CD4-positive, alpha-beta T cell treated with Interleukin-6 for 4 hours (primary cell): ENCODE results near the gene RAI14.
A peak's percentile ranks its signal among the peaks of the same experiment; 100 is the strongest.

ENCODE experiments used
- DNase-seq: peaks from one replicate; pipeline ENCODE4 v3.0.0-alpha.2; 2020; ENCODE audit warnings: mixed read lengths

Gene RAI14

DNA sequence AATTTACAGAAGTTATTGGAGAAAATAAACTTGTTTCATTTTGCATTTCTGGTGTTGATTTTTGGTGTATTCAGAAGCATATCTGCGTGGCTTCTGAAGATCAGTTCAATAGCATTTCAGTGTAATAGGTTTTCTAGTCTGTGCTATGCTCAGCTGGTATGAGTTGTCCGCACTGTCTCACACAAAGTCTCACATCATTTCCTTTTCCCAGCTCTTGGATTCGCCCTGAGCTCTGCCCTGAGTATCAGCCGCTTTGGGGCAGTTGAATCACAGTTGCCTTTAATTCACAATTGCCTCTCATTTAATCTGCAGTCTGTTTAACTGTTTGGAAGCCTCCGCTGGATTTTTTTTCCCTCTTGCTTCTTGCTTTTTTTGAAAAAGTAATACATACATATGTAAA lies 176.4 kb downstream of the RAI14 start:
- no peak for DNase-seq

DNA sequence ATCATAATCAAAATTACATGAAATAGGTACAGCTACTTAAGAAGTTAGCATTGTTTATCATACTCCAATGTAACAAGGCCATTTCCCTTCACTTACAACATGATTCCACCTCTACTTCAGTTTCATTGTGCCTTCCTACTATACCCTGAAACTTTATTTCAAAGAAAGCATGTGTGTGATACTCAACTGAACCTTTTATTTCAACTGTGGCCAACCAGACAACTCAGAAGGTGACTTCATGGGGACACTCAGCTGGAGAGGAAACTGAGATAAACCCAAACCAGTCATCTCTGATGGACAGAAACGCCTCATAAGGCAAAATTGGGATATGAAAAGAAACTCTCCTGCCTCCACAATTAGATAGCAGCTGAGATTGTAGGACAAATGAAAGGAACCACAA lies 177.0 kb downstream of the RAI14 start:
- no peak for DNase-seq

DNA sequence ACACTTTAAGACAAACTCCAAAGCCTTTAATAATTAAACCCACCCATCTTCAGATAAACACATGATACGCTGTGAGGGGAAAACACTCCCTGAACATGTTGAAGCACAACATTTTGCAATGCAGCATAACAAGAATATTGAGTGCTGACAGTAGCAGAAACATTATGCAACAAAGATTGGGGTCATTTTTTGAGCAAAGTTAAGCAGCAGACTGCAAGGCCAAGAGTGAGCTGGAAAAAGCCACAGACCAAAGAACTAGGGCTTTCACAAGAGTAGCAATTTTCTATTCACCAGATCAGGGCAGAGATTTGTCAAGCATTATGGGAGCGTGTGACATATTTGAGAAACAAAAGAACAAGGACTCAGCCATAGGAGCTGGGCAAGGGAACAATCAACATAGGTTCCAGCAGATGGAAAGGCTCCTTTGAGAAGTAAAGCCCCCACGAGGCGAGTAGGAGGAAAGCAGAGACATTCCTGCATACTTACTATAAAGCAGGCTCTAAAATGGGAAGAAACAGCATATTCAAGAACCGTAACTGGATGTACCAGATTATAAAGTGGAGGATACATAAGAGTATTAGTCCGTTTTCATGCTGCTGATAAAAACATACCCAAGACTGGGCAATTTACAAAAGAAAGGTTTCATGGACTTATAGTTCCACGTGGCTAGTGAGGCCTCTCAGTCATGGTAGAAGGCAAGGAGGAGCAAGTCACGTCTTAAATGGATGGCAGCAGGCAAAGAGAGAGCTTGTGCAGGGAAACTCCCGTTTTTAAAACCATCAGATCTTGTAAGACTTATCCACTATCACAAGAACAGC lies 178.1 kb downstream of the RAI14 start:
- no peak for DNase-seq

DNA sequence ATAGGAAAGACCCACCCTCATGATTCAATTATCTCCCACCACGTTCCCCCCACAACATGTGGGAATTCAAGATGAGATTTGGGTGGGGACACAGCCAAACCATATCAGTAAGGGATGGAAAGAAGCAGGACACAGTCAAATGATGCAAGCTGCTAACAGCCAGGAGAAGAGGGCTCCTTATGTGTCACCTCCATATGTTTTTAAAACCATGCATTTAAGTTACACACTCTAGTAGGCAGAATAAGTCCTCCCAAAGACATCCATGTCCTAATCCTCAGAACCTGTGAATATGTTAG lies 178.6 kb downstream of the RAI14 start:
- no peak for DNase-seq

DNA sequence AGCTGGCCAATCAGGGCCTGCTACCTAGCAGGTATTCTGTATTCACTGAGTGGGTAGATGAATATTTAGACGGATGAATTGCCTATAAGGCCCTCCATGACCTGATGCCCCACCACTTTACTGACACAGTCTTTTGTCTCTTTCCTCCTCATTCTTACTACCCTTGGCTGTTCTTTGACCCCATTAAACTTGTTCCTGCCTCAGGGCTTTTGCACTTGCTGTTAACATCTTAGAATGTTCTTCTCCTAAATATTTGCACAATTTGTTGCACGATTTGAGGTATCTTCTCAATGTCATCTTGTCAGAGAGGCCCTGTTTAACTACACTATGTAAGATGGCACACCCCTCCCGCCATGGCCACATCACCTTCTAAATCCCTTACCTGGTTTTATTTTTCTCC lies 179.5 kb downstream of the RAI14 start:
- no peak for DNase-seq

DNA sequence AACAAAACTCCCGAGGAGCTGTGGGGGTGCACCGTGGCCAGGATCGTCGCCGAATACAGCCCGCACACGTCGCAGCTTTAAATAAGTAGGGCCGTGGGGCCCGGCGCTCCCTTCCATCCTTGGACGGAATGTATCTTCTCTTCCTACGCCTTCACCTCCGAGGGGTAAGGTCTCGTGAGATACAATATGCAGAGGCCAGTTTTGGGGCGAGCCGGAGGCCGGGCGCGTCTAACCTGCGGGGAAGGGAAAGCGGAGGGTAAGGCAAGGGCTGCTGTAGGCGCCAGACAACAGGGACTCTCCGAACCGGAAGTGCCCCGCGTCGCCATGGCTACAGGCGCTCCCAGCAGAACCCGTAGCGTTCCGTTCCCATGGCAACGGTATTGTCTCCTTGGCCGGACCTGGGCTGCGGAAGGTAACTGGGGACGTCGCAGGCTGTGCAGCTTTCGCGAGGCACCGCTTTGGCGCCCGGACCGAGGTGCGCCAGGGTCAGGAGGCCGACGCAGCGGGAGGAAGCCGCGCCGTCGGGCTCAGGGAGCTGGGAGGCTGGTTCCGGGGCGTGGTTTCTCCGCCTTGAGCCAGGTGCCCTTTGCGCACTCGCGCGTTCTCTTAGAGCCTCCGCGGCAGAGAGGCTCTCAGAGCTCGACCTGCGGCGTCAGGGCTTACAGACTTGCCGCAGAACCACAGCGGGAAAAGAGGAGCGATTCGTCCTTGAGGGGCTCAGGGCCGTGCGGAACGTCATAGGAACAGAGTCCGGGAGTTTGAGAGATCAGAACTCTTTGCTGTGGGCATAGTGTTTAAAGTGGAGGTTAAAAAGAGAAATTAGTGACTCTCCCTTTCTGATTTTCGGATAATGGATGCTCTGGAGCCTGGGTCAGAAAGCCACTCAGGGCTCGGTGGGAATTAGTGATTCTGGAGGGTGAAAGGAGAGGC lies 182.9 kb downstream of the RAI14 start, which contains the start of gene TTC23L:
TTC23L (plus strand) TSS at position 380 of the 930 bp plus-strand sequence. CDS start 1,508 bp downstream, outside the sequence.
- peak; percentile 93 for DNase-seq

DNA sequence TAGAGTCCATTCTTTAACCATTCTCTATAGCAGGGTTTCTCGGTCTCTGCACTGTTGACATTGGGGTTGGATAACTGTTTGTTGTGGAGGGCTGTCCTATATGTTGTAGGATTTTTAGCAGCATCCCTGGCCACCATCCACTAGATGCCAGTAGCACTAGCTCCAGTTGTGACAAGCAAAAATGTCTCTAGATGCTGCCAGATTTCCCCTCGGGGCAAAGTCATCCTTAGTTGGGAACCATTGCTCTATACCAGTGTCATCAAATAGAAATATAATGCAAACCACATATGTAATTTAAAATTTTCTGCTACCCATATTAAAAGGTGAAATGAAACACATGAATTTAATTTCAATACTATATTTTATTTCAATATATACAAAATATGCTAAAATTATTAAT lies 185.7 kb downstream of the RAI14 start:
- DNase-seq: no peak

DNA sequence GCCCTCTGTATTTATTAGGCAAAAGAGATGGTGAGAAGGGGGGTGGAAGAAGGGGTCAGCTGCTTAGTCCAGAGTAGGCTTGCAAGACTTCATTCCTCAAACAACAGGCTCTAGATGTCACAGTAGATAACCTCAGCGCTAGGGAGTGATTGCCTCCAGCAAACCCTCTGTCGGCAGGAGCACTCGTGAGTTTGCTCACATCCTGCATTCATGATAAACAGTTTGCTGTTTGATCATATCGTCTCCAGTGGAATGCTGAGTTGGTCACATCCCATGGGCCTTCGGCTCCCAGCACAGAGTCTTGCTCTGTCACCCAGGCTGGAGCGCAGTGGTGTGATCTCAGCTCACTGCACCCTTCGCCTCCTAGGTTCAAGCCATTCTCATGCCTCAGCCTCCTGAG lies 186.4 kb downstream of the RAI14 start:
- no peak for DNase-seq

DNA sequence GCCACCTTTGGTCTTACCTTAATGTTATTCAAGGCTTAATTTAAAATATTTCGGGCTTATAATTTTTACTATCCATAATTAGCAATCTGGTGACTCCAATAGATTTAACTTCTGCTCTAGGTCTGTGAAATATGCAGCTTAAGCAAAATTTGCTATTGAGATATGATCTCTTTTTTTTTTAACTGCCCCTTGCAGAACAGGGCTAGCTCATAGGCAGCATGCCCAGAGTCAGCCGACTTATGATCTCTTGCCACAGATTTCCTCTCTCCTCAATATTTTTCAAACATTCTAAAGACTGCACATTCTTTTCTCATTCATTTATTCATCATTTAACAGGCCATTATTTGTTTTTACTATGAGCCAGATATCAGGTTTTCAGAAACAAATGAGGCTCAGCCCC lies 187.4 kb downstream of the RAI14 start:
- no peak for DNase-seq

DNA sequence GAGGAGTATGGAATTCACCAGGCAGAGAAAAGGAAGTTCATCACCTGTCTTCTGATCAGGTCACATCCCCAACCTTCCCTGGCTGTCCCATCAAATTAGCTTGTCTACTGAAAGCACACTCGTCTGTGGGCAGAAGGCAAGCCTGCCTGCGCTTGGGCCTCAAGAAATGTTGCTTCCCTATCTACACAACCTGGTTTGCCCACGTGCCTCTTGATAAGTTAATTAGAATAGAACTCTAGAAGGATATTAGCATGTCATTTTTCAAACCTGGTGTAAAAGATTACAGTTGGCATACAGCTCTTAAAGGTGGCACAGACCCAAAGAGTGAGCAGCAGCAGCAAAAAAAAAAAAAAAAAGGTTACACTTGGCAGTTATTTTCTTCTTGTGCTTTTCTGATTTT lies 188.0 kb downstream of the RAI14 start:
- DNase-seq: no peak

DNA sequence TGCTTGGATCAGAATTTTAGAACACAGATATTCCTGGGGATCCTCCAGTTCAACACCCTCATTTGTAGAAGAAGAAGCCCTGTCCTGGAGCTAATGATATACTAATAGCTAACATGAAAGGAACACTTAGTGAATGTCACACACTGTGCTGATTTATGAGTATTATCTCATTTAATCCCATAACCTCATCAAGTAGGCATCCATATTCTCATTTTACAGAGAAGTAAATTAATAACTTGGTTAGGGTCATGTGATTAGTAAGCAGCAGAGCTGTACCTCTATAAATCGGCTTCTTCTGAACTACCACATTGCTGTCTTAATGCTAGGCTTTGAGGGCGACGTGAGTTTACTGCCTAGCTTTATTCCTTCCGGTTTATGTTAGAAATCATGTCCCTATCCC lies 188.9 kb downstream of the RAI14 start:
- no peak for DNase-seq

DNA sequence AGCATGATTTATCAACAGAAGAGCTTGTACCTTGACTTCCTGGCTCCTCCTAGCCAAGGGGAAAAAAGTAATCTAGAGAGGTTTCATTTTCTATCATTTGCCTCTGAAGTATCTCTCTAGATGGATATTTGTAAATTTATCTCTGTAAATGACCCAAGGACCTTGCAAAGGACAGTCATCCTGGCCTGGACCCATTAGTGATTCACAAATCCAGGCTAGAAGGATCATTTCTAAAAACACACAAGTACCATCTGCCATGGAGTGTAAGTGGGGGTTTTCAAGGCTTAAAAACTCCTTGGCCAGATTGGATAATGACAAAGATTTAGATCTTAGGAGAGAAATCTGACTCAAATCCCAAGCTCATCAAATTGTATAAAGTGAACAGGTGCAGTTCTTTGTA lies 190.9 kb downstream of the RAI14 start:
- DNase-seq: no peak

DNA sequence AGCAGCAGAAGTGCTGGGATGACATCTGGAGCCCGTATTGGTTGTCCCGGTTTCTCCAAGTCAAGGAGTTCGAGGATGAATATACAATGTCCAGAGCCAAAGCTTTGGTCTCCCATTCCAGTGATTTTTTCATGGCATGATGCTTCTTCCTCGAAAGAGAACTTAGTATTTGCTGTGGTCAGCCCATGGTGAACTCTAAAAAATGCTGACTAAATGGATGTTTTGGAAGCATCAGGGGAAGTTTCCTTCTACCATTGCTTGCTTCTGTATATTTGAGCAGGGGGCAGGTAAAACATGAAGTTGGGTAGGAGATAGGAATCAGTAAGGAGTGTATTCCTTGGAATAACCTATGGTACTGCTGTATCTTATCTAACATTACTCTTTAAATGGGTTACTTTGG lies 191.4 kb downstream of the RAI14 start:
- DNase-seq: no peak

DNA sequence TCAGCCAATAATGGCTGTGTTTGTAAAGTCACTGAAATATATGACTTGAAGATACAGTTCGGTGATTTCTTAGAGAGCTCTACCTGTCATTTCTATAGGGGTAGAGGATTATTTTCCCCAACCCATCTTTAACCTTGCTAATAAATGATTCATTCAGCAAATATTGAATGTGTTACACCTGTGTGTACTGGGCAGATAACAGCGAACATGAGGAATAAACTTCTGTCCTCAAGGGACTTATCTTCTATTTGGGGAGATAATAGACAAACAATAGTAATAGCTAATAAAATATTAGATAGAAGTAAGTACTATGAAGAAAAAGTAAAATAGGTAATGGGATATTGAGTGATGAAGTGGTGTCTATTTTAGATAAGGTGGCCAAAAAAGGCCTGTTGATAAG lies 192.1 kb downstream of the RAI14 start:
- DNase-seq: no peak

DNA sequence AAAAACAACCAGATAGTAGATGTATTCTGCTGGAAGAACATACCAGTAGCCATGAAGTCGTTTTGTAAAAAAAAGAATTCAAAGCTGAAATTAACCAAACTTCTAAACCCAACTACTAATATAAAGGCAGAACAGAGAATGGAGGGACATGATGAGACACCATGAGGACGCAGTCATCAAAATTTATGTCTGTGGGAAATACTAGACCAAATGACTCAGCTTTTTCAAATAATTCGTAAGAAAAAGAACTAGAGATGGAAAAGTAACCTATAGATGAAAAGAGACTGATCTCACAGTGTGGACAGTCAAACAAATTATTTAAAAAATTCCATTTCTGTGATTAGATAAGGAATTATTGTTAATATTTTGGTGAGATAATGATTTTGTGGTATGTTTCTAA lies 193.1 kb downstream of the RAI14 start:
- DNase-seq: no peak

DNA sequence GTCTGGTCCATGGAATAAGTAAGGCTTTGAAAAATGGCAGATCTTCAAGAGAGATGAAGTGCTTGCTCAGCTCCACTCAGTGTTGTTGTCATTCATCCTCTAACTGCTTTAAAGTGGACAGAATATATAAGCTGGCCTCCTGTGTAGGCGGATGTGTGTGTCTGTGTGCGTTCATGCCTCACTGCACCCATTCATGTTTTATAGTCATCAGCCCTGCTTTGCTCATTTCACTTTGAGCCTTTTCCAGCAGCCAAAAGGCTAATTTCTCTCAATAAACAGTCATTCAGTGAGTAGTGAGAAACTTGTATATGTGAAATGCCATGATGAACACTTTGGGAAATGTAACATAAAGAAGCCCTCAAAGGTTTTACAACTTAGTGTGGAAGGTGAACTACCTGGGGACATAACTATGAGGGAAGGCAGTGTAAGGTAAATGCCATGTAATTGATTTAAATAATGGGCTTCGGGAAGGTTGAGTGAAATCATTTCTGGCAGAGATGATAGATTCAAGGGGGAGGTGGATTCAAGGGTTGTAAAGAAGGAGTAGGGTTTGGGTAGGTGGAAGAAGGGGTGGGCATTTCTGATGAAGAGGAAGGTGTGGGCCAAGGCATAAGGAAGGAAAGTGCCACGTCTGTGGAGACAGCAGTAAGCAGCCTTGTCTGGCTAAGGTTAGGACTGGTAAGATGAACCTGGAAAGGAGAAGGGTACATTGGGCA lies 198.5 kb downstream of the RAI14 start:
- DNase-seq: no peak

DNA sequence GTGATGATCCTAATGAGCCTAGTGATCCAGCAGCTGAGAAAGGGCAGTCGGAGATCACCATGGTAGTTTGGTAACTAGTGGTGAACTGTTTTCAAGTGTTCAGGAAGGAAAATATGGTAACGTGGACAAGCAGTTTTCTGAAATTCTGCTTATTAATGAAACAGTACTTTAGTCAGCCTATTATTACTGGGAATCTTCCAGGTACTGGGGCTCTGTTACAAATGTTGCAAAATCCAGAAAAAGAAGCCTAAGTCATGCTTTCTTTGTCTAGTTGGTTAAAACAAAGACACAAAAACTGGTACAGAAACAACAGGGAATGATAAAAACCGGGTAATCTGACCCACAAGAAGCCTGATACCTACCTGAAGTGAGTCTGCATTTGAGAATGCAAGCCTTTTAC lies 201.0 kb downstream of the RAI14 start:
- DNase-seq: no peak

DNA sequence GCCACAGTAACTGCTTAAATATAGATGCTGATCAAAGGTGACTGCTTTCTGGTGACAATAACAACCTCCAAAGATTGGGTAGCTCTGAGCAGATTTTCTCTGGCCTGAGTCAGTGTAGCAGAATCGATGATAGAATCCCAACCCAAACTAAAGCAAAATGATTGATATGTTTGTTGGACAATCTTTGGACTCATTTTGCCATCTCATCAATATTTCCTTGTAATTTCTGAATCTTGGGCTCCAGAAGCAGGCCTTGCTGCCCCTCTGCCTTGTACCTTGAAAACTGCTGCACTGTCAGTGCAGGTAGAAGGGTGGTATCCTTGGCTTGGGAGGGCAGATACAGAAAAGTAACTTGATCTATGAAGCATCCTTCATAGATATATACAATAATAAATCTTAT lies 201.8 kb downstream of the RAI14 start:
- DNase-seq: no peak

DNA sequence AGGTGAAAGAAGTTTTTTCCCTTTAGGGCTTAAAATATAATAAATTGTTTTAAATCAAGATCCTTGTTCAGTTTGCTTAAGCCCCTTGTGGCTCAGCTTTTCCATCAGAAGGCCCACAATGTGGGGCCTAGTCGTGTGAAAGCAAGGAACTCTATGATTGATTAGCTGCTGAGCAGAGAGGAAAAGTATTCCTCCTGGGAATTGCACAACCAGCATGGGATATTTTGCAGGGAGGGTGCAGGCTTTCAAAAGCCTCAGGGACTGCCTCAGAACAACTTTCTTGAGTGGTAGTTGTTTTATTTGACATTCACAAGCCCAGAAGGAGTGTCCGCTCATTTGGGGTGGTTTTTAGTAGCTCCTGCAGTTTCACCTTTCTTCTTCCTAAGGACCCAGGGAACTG lies 202.7 kb downstream of the RAI14 start:
- DNase-seq: no peak

DNA sequence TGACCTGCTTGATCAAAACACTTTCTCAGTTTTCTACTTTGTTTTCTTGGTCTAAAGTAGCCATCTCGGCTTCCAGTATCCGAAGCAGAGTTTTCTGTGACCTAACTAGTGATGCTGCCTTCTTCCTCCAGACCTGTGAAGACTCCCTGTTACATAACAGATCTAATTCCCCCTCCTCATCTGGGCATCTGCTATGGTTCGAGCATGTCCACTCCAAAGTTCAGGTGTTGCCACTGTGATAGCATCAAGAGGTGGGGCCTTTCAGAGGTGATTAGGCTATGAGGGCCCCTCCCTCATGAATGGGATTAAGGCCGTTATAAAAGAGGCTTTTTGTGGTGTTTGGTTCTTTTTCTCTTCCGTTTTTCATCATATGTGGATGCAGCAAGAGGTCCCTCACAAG lies 203.1 kb downstream of the RAI14 start:
- DNase-seq: no peak

DNA sequence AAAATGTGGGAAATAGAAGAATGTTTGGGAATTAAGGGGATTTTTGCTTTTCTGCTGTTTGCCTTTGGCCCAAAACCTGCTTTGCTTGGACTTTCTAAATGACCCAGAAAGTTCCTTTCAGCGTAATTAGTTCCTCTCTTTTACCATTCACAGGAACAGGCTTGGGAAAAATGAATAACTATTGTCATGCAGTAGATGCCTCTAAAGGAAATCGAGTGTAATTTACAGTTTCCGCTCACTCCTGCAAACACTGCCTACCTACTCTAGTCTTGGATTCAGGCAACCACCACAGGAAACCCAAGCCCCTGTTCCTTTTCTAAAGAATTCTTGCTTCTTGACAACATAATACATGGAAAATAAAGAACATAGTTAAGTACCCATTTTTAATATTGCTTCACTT lies 207.8 kb downstream of the RAI14 start:
- DNase-seq: no peak

DNA sequence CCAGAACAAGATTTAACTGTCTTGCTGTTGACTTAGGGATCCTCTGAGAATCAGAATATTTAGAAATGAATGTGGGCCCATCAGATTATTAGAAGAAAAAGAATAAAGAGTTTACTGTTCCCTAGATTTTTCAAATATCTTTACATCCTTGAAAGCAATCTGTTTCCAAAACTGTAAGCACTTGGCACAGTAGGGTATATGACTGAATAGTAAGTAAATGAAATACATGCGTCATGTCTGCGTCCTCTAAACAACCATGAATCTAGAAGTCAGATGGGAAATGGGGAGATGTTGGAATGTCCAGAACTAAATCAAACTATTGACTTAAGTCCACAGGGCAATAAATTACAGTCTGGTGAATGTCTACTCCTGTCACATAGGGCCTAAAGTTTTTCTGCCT lies 209.0 kb downstream of the RAI14 start:
- no peak for DNase-seq

DNA sequence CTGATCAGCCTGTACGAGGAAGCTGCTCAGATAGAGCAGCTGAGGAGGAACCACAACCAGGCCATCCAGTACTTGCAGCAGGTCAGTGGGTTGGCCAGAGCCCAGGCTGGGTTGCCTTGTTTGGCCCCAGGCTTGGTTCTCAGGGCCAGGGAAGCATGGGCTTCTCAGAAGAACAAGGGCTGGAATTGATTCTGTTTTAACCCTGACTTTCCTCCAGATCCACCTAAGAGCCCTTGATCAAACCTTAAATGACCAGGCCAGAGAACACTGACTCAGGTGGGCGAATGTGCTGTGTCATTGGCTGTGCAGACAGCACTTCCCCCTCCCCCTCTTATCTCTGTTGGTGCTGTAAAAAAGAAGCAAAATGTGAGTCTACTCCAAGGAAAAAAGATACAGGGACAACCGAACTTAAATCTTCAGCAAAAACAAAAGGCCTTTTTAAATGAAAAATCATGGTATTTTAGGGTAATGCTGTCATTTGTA lies 210.9 kb downstream of the RAI14 start:
- DNase-seq: no peak
